ENCODE results near the gene CHURC1.
"Not testable (repeated sequence)": the region's sequence is repeated elsewhere in the genome, so short reads cannot be mapped to it uniquely, and the experiment has no call there.

Gene CHURC1

DNA sequence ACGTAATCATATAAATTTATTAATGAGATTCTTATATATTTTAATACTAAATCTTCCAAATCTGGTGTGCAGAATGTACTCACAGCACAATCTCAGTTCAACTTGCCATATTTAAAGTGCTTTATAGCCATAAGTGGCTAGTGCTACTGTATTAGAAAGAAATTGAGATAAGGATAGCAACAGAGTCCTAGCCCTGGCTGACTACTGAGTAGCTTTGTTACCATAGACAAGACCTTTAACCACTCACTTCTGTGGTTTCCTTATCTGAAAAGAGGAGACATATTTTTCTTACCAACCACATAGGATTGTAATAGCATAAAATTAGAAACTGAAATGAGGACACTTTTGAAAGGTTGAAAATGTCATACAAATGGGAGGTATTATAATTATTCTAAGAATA is 2.0 kb upstream of the CHURC1 start:
- no peak for DNase-seq

DNA sequence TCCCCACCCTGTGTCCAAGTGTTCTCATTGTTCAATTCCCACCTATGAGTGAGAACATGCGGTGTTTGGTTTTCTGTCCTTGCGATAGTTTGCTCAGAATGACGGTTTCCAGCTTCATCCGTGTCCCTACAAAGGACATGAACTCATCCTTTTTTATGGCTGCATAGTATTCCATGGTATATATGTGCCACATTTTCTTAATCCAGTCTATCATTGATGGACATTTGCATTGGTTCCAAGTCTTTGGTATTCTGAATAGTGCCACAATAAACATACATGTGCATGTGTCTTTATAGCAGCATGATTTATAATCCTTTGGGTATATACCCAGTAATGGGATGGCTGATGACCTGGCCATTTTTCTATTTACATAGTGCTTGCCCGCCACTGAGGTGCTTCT is 778 bp upstream of the CHURC1 start:
- DNase-seq: not testable (repeated sequence)

DNA sequence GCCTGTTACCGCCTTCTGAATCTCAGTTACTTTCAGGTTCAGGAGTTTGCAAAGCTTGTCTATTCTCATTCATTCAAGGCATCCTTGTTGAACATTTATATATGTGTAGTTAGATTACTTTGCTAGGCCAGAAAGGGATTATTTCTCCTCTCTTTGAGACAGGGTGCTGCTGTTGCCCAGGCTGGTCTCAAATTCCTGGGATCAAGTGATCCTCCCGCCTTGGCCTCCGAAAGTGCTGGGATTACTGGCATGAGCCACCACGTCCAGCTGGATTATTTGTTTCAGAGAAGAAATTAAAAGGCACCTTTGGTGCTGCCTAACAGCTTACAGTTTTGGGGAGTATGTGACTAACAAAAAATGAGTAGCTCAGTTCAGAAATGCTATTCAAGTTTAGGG is 772 bp downstream of the CHURC1 start:
- DNase-seq: no peak

DNA sequence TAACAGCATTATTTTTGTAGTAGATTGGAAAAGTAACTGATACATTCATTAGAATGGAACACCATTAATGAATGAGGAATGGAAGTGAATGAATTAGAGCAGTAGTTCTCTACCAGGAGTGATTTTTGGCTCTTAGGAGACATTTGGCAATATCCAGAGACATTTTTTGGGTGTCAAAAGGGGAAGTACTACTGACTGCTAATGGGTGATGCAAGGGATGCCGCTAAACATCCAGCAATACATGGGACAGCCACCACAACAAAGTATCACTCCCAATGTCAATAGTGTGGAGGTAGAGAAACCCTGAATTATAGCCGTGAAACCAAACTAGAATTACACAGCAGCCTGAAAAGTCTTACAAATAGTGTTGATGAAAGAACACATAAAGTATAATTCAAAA is 1.5 kb downstream of the CHURC1 start:
- no peak for DNase-seq

DNA sequence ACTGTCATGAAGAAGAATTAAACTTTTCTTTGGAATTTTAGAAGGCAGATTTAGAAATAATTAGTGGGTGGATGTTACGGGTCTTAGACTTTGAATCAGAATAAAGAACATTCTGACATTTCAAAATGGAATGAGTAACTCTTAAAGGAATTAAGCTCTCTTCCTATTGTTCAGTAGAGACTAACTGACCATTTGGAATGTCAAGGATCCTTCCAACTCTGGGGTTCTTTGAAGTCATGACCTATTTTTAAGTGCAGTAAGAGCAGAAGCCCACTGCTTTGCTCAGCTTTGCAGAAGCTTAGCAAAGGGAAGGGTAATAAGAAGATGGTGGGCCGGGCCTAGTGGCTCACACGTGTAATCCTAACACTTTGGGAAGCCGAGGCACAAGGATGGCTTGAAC is 4.0 kb downstream of the CHURC1 start:
- DNase-seq: no peak

DNA sequence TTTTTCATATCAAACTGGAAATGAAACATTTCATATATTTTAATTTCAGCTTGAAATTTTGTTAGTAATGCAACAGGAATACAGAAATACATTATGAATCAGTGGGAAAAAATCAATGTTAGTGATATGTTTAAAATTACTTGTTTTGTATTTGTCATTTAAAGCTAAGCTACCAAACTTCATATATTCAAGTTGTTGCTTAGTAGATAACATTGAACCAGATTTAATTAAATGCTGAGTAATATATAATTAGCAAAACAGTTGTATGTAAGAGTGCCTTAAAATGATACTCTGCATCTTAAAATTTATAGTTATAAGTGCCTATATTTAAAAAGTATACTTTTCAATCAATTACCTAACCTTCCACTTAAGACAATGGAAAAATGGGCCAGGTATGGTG is 5.0 kb downstream of the CHURC1 start:
- DNase-seq: no peak

DNA sequence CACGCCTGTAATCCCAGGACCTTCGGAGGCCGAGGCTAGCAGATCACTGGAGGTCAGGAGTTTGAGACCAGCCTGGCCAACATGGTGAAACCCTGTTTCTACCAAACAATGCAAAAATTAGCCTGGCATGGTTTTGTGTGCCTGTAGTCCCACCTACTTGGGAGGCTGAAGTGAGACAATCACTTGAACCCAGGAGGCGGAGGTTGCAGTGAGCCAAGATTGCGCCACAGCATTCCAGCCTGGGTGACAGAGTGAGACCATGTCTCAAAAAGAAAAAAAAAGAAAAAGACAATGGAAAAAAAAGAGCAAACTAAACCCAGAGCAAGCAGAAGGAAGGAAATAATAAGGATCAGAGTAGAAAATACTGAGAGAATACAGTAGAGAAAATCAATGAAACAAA is 5.4 kb downstream of the CHURC1 start:
- DNase-seq: no peak

DNA sequence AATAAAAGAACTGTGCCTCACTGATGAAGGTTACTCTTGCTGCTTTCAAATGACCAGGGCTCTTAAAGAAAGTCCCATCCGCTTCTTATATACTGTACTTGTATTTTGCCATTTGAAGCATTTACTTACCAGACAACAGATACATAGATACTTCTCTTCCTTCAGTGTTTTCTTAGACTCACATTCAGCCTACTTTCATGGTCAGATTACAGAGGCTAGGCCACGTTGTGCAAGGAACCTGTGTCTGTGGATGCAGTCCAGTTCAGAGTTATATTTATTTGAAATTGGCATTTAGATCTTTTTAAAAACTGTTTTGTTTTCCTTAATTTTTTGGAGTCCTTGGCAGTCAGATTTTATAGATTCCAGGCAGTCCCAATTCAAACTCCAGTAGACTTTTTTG is 6.2 kb downstream of the CHURC1 start:
- no peak for DNase-seq

DNA sequence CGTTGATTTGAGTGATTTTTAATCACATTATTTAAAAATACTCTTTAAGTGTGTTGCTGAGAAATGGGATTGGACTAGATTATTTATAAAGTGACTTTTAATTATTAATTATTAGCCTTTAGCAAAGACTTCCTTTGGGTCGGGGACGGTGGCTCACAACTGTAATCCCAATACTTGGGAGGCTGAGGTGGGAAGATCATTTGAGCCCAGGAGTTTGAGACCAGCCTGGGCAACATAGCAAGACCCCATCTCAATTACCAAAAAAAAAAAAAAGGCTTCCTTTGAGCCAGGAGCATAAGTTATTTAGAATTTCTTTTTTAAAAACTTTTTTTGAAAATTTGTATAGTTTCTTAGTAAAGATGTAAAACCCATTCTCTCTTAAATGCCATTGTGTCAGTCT is 8.8 kb downstream of the CHURC1 start:
- no peak for DNase-seq

DNA sequence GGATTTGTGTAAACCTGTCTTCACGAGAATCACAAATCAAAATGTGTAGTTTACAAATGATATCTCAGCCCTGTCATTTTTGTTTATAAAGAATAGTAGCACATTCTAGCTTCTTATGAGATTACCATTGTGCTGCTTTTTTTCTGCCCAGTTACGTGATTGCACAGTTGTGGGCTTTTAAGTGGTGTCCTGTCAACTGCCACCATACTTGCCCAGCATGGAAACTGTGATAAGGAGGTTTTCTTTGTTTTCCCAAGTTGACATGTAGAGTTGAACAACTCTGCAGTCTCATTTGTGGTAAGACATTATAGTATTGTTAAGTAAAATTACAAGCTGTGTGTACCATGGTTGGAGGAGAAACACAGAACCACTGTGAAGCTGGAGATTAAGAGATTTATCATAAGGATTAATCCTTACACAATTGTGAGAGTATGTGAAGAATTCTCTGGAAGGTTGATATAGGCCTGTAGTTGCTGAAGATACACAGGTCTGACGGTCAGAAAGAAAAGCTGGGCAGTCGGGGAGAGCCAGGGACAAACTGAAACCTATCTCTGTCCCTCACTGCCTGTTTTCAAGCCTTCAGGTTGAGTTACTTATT is 12.2 kb downstream of the CHURC1 start:
- DNase-seq: no peak

DNA sequence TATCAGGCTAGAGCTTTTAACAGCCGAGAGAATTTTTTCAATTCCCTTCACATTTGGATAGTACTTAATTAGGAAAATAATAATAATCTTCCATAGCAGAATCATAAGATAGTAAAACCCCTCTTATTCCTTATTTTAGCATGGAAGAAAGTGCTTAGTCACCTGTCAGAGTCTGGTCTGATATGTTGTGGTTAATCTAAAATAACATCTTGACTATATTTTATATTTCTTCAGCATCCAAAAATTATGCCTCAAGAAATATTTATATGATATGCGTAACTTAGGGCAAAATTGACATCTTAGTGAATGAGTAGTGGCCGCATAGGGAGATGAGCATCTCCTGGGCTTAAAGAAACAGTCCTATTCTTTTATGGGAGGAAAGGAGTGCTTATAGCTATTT is 12.8 kb downstream of the CHURC1 start:
- DNase-seq: no peak

DNA sequence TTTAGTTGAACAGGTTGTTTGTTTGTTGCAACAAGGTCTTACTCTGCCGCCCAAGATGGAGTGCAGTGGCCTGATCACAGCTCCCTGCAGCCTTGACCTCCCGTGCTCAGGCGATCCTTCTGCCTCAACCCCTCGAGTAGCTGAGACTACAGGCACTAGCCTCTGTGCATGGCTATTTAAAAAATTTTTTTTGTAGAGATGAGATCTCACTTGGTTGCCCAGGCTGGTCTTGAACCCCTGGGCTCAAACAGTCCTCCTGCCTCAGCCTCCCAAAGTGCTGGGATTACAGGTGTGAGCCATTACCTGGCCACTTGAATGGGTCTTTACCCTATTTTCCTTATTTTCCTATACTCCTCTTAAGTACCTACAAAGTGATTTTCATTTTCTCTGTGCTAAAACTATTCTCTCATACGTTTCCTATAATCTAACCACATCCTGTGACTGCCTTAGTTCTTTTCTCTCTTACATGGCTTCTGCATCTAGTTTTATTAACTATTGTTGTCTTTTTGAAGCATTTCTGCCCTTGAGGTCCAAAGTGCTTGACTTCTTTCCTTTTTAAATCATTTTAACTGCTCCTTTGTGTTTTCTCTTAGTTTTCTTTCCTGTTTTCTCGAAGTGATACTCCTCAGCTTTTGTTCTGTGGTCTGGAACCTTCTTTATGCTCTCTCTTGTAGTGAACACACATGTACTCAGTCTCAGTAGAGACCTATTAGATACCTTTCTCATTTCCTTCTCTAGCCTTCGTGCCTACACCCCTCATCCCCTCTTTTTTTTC is 14.2 kb downstream of the CHURC1 start:
- no peak for DNase-seq

DNA sequence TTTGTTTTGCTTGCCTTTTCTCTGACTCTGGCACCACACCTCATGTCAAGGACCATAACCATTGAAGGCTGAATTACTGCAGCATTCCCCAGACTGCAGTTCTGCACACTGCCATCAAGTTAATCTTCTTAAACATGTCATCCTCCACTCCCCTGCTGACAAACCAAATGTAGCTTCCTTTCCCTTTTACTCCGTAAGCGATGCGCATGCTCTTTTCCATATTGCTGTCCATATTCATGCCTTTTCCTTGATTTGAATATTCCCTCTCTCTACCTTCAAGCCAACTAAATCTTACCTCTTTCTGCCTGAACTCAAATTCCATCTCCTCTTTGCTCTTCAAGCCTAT is 14.7 kb downstream of the CHURC1 start:
- DNase-seq: no peak

DNA sequence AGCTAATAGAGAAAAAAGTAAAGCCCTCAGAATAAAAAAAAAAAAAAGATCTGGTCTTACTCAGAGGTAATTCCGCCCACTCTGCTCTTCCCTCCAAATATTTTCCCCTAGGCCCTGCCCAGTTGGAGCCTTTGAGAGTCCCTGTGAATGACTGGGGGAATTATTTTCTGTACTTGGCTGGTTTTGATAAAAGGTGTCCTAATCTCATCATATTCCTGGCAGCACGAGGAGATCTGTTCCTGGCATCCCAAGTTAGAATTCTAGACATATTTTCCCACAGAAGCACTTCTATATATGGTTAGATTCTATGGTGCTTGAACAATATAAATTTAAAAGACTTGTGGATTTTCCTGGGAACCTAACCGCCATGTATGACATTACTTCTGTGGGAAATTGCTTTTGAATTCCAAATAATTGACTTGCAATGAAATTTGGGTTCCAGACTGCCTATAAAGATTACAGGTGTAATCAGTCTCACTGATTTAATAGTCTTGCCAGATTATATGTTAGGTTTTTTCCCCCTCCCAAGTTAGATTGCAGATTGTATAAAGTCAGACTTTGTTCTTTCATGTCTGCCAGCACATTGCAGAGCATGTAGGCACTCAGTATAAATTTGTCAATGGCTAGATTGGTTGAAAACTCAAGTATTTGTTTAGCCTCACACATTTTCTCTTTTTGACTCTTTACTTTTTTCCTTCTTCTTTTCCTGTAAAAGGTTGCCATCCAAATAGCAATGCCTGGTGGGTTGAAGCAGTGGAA is 16.0 kb downstream of the CHURC1 start:
- DNase-seq: no peak

DNA sequence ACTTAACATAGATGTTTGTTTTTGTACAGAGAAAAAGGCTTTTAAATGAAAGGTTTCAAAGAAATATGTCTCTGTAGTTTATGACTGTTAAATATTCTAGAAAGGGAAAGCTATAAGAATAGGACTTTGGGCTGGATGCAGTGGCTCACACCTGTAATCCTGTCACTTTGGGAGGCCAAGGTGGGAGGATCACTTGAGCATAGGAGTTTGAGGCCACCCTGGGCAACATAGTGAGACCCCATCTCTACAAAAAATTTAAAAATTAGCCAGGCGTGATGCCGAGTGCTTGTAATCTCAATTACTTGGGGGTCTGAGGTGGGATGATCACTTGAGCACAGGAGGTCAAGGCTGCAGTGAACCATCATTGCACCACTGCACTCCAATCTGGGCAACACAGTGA is 16.9 kb downstream of the CHURC1 start:
- DNase-seq: no peak

DNA sequence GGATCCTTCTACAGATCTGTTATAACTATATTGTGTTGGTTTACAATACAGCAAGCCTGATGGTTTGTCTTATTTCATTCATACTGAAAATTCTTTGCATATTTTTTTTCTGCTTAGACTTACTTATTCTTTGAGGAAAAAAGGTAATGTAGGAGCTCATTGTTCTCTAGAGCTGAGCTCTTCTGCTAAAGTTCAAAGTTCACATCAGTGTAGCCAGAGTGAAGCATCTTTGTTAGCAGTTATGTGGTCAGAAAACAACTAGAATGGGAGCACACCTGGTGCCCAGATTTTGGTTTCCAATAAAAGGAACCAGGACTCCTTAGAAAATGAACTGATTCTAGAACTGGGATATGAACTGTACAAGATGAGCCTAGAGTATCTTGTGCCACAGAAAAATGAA is 18.0 kb downstream of the CHURC1 start:
- DNase-seq: no peak

DNA sequence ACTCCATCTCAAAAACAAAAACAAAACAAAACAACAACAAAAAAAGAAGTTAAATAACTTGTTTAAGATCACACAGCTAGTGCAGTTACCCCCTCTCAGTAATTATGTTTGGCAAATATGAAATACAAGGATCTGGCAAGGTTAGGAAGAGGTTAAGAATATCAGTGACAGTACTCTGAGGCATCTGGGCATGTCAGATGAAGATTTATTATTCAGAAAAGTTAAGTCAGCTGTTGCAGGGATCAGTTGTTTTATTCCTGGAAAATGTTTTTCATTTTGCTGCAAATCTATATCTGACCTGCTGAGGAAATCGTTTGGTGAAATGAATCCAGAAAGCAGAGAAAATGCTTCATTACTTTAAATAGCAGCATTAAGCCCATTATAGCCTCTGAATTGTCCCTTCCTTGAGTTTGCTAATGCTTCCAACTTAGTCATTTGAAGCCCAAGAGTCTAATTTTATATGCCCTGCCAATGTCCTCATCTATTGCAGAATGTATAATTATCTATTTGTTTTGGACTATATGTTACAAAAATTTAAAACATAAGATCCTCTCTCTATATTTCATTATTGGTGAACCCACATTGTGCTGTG is 20.2 kb downstream of the CHURC1 start:
- no peak for DNase-seq

DNA sequence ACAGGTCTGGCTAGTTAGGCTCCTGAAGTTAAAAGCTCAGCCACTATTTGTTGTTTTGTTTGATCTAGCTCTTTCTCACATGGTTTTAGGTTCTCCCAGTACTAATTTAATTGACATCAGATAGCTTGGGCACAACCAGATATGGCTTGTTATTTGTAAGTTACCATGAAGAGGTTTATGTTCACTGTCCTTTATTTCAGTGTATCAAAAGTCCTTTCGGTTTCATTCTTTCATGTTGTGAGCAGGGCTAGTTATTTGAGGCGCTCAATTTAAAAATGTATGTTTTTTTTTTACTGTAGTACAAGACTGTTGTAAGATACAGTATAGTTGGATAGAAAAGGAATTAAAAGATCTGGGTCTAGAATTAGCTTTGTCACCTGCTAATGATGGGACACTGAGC is 21.3 kb downstream of the CHURC1 start:
- no peak for DNase-seq

DNA sequence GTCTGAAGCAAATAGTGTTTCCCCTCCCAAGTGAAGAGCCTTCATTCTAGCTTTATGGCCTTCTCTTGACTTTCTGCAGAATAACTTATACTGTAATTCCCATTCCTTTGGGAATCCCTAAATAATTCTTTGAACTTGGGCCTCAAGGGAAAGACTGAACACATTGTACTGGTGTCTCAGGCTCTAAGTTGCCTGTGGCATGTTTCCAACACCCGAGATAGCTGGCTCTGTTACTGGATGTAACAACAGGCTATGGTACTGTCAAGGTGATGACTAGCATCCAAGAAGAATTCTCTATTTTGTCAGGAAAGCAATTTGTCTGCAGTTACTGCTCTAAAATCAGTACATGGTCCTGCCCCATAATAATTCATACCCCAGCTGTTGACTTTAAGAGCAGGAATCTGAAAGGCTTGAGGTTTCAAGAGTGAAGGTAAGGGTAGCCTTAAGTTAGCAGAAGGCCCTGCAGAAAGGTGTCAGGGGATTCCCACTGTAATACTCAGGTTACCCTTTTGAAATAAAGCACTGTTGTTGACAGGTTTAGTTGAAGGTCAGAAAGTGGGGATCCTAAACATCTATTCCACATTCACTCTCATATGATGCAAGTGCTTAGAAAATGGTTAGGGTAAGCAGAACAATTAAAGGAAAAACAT is 23.0 kb downstream of the CHURC1 start:
- DNase-seq: no peak

DNA sequence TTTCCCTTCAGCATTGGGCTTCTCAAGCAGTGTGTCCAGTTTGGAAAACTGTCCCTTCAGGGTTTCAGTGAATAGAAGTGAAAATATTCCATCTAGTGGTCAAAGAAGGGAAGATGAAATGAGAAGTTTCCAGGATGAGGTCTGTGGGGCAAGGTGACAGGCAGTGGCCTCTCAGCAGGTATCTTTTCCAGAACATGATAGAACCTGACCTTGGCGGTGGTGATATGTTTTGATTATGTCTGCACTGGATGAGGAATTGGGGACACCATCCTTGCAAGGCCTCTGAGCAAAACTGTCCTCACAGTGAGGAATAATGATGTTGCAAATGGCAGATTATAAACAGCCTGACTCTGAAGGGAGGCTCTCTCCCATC is 23.6 kb downstream of the CHURC1 start:
- DNase-seq: no peak

DNA sequence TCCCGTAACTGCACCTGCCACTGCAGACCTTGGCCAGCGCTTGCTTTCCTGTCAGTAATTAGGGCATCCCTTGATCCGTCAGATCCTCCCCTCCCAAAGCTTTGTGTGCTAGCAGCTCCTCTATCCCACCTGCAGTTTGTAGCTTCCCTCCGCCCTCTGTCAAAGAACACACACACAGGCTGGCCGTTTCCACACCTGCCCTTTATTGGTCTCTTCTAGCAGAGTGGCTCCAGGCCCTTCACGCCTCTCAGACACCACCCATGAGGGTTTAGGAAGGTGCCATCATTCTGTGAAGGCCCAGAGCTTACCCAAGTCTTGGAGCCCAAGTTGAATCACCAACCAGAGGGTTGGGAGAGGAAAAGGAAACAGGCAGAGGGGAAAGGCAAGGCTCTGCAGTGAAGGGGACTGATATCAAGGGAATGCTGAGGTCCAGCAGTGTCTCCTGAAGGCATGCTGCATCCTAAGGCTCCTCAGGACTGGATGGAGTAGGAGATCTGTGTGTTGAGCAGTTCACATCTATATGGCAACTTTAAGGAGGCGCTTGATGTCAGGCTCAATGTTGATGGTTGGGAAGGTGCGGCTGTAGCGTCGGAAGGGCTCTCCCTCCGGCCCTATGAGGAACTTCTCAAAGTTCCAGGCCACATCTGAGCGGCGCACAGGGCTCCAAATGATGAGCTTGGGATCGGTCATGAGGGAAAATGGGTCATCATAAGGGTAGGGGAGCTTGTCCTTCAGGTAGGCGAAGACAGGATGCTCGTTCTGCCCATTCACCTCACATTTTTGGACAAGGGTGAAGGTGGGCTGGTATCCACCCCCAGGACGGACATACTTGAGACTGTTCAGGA is 24.9 kb downstream of the CHURC1 start:
- DNase-seq: no peak

DNA sequence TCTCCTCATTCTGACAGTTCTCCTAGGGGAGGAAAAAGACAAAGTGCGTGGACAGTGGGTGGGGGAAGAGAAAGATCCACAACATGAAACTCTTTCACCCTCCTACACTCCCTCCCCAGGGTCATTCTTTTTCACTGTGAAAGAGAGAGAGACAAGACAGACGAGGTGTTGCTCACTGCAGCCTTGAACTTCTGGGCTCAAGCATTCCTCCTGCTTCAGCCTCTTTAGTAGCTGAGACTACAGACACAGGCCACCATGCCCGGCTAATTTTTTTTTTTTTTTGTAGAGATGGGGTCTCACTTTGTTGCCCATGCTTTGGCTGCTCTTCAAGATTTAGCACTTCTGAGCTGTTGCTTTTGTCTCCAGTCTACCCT is 25.5 kb downstream of the CHURC1 start:
- DNase-seq: no peak
